Measurements from ENCODE around the gene DUSP11.
"Not testable (repeated sequence)": the region's sequence is repeated elsewhere in the genome, so short reads cannot be mapped to it uniquely, and the experiment has no call there.

Gene DUSP11

DNA sequence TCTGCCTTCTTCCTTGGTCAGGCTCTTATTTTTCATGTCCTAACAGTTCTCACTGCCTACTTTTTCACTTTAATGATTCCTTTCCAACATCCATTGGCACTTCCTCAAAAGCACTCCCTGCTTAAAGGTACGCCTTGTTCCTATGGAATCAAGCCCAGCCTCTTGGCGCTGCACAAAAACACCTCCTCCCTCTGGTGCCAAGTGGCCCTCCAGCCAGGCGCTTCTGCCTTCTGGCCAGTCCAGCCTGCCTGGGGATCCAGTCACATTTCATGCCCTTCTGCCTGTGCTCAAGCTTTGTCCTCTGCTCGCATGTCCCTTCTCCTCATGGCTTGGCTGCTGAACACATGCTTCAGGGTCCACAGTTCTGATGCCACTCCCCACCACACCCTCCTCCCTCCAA is 49.1 kb downstream of the DUSP11 start:
- in situ Hi-C loops (cut with MboI; ENCODE audit: low pct_unique_long_range_greater_than_20kb, low sequenced_read_pairs) = no loop called here
- DNase-seq = no peak

GRCh38 chr2:73728711-73729110 is 51.2 kb downstream of the DUSP11 start:
- in situ Hi-C loops (cut with MboI; ENCODE audit: low pct_unique_long_range_greater_than_20kb, low sequenced_read_pairs) = no loop called here
- DNase-seq = no peak

GRCh38 chr2:73728043-73728442 is 51.9 kb downstream of the DUSP11 start:
- no peak for DNase-seq
- in situ Hi-C loops (cut with MboI; ENCODE audit: low pct_unique_long_range_greater_than_20kb, low sequenced_read_pairs) = no loop called here

DNA sequence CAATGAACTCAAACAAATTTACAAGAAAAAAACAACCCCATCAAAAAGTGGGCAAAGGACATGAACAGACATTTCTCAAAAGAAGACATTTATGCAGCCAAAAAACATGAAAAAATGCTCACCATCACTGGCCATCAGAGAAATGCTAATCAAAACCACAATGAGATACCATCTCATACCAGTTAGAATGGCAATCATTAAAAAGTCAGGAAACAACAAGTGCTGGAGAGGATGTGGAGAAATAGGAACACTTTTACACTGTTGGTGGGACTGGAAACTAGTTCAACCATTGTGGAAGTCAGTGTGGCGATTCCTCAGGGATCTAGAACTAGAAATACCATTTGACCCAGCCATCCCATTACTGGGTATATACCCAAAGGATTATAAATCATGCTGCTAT is 53.2 kb downstream of the DUSP11 start:
- in situ Hi-C loops (cut with MboI; ENCODE audit: low pct_unique_long_range_greater_than_20kb, low sequenced_read_pairs); DNase-seq: not testable (repeated sequence)

GRCh38 chr2:73718851-73719621 is 60.9 kb downstream of the DUSP11 start:
- DNase-seq = no peak
- in situ Hi-C loops (cut with MboI; ENCODE audit: low pct_unique_long_range_greater_than_20kb, low sequenced_read_pairs) = no loop called here

GRCh38 chr2:73718421-73718820 is 61.5 kb downstream of the DUSP11 start:
- DNase-seq = no peak
- in situ Hi-C loops (cut with MboI; ENCODE audit: low pct_unique_long_range_greater_than_20kb, low sequenced_read_pairs) = no loop called here

DNA sequence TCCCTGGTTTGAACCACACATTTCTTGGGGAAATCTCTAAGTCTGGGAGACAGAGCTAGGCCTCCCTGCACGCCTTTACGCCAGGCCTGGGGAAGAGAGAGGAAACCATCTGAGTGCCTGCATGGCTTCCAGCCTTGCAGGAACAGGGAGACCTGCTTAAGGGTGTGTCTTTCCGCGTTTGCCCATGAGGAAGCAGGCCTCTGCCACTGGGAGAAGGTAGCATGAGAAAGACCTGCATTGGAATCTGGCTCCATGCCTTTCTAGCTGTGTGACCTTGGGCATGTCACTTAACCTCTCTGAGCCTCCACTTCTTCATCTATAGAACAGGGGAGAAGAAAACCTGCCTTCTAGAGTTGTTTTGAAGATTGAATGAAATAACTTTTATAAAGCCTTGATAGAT is 62.2 kb downstream of the DUSP11 start:
- in situ Hi-C loops (cut with MboI; ENCODE audit: low pct_unique_long_range_greater_than_20kb, low sequenced_read_pairs); DNase-seq: not testable (repeated sequence)

- in situ Hi-C loops (cut with MboI; ENCODE audit: low pct_unique_long_range_greater_than_20kb, low sequenced_read_pairs) = no loop called here
- DNase-seq = no peak
These were observed 62.7 kb downstream of the DUSP11 start for GRCh38 chr2:73717251-73717606.

GRCh38 chr2:73716543-73717250 is 63.2 kb downstream of the DUSP11 start:
- no peak for DNase-seq
- in situ Hi-C loops (cut with MboI; ENCODE audit: low pct_unique_long_range_greater_than_20kb, low sequenced_read_pairs) = no loop called here

- DNase-seq = no peak
- in situ Hi-C loops (cut with MboI; ENCODE audit: low pct_unique_long_range_greater_than_20kb, low sequenced_read_pairs) = no loop called here
These were observed 65.8 kb downstream of the DUSP11 start for GRCh38 chr2:73714091-73714490.
